Measurements from ENCODE around the gene PUSL1. TPM values are rescaled to one million over a fixed set of nuclear protein-coding genes. Genes with fewer than 3 reads are reported as not detected.
A peak's percentile ranks its signal among the peaks of the same experiment; 100 is the strongest.

Gene PUSL1
- total RNA-seq, 1 donor from 2014 or later: 12.6 TPM

DNA sequence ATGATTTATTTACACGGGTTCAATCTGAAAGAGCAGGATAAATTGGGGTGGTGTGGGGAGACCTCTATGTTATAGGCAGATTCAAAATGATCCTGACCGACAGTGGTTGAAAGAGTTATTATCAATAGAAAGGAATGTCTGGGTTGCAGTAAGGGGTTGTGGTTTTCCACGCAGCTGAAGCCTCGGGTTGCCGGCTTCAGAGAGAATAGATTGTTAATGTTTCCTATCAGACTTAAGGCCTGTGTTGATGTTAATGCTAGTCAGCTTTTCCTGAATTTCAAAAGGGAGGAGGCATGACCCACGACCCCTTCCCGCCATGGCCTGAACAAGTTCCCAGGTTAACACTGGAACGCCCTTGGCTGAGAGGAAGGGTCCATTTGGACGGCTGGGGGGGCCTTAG lies 32.6 kb upstream of the PUSL1 start:
- TF ChIP-seq, protein P1, sequence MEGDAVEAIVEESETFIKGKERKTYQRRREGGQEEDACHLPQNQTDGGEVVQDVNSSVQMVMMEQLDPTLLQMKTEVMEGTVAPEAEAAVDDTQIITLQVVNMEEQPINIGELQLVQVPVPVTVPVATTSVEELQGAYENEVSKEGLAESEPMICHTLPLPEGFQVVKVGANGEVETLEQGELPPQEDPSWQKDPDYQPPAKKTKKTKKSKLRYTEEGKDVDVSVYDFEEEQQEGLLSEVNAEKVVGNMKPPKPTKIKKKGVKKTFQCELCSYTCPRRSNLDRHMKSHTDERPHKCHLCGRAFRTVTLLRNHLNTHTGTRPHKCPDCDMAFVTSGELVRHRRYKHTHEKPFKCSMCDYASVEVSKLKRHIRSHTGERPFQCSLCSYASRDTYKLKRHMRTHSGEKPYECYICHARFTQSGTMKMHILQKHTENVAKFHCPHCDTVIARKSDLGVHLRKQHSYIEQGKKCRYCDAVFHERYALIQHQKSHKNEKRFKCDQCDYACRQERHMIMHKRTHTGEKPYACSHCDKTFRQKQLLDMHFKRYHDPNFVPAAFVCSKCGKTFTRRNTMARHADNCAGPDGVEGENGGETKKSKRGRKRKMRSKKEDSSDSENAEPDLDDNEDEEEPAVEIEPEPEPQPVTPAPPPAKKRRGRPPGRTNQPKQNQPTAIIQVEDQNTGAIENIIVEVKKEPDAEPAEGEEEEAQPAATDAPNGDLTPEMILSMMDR (IDR thresholded peaks at IDR 0.05): no peak
- peaks cover 25% of the 10 kb centered on the region for H3K4me1 Mint-ChIP-seq
- H3K9me3 Mint-ChIP-seq: no peaks in the 10 kb centered on the region
- H3K36me3 Mint-ChIP-seq (ENCODE audit: low read depth): peaks cover 5% of the 10 kb centered on the region
- peak overlapping the region; percentile 28 for H3K4me3 Mint-ChIP-seq
- no peak overlapping the region for H3K27ac Mint-ChIP-seq
- no peak for ATAC-seq (ENCODE audit: low read depth)
- intact Hi-C loops (cut with micrococcal nuclease): no loop called here
- DNase-seq: no peak
- H3K27me3 Mint-ChIP-seq: no peaks in the 10 kb centered on the region
- ChIA-PET POLR2A (no interaction called here), CTCF (interaction anchor here (1.2 kb wide), 1 partner anchor 155 kb away, joined by 6 read pairs; no protein-coding TSS in a partner anchor)

DNA sequence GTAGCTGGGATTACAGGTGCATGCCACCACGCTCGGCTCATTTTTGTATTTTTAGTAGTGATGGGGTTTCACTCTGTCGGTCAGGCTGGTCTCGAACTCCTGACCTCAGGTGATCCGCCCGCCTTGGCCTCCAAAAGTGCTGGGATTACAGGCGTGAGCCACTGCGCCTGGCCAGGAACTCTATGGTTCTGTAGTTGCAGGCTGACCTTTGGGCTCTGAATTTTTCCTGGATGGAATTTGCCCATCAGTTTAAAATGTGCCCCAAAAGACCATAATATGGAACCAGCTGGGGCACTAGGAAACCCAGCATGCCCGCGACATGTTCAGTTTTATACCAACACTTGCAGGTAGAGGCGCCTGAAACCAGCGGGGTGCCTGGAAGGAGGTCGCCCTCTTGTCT lies 29.8 kb upstream of the PUSL1 start:
- no peak for DNase-seq
- POLR2A ChIA-PET: interaction anchor here (0.6 to 0.7 kb wide), 2 partner anchors 92 to 148 kb away, joined by 4 read pairs; no protein-coding TSS in a partner anchor
- CTCF ChIA-PET: interaction anchor here (1.2 kb wide), 2 partner anchors 11 to 13 kb away, joined by 3 read pairs; no protein-coding TSS in a partner anchor
- no peaks in the 10 kb centered on the region for H3K36me3 Mint-ChIP-seq (ENCODE audit: low read depth)
- no peaks in the 10 kb centered on the region for H3K27me3 Mint-ChIP-seq
- no peaks in the 10 kb centered on the region for H3K9me3 Mint-ChIP-seq
- no peak overlapping the region for H3K27ac Mint-ChIP-seq
- TF ChIP-seq, protein P1 (IDR thresholded peaks at IDR 0.05): no peak
- ATAC-seq (ENCODE audit: low read depth): no peak
- peaks cover 4% of the 10 kb centered on the region for H3K4me1 Mint-ChIP-seq
- intact Hi-C loops (cut with micrococcal nuclease): no loop called here
- no peak overlapping the region for H3K4me3 Mint-ChIP-seq

DNA sequence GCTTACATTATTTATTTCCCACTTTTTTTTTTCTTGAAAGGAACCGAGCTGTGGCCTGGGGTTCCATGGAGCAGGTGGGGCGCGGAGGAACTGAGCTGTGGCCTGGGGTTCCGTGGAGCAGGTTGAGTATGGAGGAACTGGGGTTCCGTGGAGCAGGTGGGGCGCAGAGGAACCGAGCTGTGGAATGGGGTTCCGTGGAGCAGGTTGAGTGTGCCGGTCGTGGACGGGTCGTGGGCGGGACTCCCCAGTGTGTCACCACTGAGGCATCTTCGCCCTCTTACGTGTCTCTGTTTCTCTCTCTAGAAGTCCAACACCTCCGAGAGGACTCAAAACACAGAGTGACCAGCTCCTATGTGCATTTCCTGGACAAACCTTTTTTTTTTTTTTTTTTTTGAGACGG lies 29.4 kb upstream of the PUSL1 start:
- ChIA-PET POLR2A (interaction anchor here (0.6 to 0.7 kb wide), 2 partner anchors 92 to 149 kb away, joined by 4 read pairs; no protein-coding TSS in a partner anchor), CTCF (interaction anchor here (1.0 kb wide), 1 partner anchor 157 kb away, joined by 3 read pairs; no protein-coding TSS in a partner anchor)
- Mint-ChIP-seq H3K4me1 (peaks cover 7% of the 10 kb centered on the region), H3K36me3 (ENCODE audit: low read depth) (no peaks in the 10 kb centered on the region), H3K27me3 (no peaks in the 10 kb centered on the region), H3K27ac (no peak overlapping the region), H3K4me3 (no peak overlapping the region), H3K9me3 (no peaks in the 10 kb centered on the region)
- no peak for DNase-seq
- ATAC-seq (ENCODE audit: low read depth): no peak
- TF ChIP-seq, protein P1 (IDR thresholded peaks at IDR 0.05): no peak
- intact Hi-C loops (cut with micrococcal nuclease): no loop called here

DNA sequence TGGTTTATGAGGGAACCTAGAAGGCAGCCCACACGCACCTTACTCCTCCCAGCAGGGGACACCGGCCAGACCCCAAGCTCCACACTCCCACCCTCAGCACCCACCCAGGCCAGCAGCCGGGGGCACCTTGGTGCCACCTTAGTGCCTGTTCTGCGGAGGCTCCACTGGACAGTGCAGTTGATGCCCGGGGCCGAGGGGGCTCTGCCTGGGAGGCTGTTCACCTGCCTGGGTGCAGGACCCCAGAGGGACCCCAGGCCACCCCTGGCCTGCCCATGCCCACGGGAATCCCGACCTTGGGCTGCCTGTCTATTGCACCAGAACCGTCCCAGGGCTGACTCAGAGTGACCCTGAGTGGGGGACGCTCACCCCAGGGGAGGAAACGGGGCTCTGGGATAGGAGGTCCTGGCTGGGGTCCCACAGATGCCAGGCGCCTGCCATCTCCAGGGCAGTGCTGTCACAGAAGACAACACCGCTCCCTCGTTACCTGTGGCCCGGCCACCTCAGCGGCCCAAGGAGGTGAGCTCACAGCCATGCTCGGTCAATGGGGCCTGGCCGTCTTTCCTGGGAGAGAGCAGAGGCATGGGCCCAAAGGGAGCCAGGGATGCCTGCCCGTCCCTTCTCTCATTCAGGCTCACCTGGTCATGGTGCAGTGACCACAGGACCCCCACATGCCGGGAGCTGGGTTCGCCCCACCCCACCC lies 27.5 kb upstream of the PUSL1 start:
- Mint-ChIP-seq H3K4me3 (no peak overlapping the region), H3K4me1 (peaks cover 4% of the 10 kb centered on the region), H3K36me3 (ENCODE audit: low read depth) (no peaks in the 10 kb centered on the region), H3K27me3 (no peaks in the 10 kb centered on the region), H3K27ac (no peak overlapping the region), H3K9me3 (no peaks in the 10 kb centered on the region)
- DNase-seq (no peak), ATAC-seq (ENCODE audit: low read depth) (no peak)
- CTCF ChIA-PET: no interaction called here
- TF ChIP-seq, protein P1 (IDR thresholded peaks at IDR 0.05): no peak
- POLR2A ChIA-PET: no interaction called here
- intact Hi-C loops (cut with micrococcal nuclease): no loop called here

DNA sequence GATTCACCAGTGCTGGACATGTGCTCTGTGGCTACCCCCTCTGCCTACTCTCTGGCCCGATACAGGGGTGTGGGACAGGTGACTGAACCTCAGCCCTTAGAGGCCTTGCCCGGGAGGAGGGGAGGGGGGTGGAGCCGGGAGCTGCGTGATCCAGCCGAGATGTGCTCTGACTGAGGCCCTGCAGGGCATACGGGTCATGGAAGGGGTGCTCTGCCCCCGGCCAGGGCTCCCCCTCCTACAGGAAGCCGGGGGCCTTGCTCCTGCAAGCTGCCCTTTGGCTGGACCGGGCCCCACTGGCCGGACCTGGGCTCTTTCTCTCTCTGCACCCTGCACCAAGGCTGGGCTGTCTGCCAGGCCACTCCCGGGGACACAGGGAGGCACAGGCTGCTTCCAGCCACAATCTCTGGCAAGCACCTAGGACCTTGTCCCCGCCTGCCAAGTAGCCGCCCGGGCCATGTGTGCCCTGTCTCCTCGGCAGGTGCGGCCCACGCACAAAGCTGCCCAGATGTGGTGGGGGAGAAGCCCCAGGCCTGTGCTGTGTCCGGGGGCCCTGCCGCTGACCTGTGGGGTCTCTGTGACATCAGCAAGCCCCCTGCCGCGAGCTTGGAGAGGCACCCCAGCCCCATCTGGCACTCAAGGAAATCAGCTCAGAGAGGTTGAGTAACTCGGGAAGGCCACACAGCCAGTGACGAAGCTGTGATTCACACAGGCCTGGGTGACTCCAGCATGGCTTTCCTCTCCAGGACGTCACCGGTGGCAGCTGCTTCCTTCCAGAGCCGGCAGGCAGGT lies 26.7 kb upstream of the PUSL1 start:
- Mint-ChIP-seq H3K4me1 (peaks cover 4% of the 10 kb centered on the region), H3K36me3 (ENCODE audit: low read depth) (no peaks in the 10 kb centered on the region), H3K4me3 (no peak overlapping the region), H3K9me3 (no peaks in the 10 kb centered on the region), H3K27ac (no peak overlapping the region), H3K27me3 (no peaks in the 10 kb centered on the region)
- intact Hi-C loops (cut with micrococcal nuclease): no loop called here
- ATAC-seq (ENCODE audit: low read depth) (no peak), DNase-seq (no peak)
- TF ChIP-seq, protein P1 (IDR thresholded peaks at IDR 0.05): no peak
- POLR2A ChIA-PET: no interaction called here
- CTCF ChIA-PET: no interaction called here

Measured in activated B cell treated with CpG ODN at 0.5 μM for 24 hours (primary cell).